Fibroblast of pulmonary artery (primary cell): ENCODE results near the gene ORAI2.
"Not testable (repeated sequence)": the region's sequence is repeated elsewhere in the genome, so short reads cannot be mapped to it uniquely, and the experiment has no call there.

ENCODE experiments used
- DNase-seq: peaks from one replicate; pipeline ENCODE4 v3.0.0-alpha.2; 2010; ENCODE audit warnings: low read depth
- H3K4me3 ChIP-seq: replicated peaks from 2 replicates; pipeline ENCODE4 v1.5.1; 2011; ENCODE audit warnings: low read depth, mild to moderate bottlenecking, control low read depth, low read length, moderate library complexity
- CTCF ChIP-seq: IDR thresholded peaks from 2 replicates; pipeline ENCODE4 v1.5.1; 2011; ENCODE audit warnings: mild to moderate bottlenecking, control low read depth, low read length, inconsistent platforms; ENCODE audit errors: missing control alignments

ORAI2 gene

GRCh38 chr7:102452451-102452850 is 19.1 kb downstream of the ORAI2 start:
- no peak for DNase-seq
- no peak for TF ChIP-seq CTCF
- H3K4me3 ChIP-seq = no peak overlapping the region

DNA sequence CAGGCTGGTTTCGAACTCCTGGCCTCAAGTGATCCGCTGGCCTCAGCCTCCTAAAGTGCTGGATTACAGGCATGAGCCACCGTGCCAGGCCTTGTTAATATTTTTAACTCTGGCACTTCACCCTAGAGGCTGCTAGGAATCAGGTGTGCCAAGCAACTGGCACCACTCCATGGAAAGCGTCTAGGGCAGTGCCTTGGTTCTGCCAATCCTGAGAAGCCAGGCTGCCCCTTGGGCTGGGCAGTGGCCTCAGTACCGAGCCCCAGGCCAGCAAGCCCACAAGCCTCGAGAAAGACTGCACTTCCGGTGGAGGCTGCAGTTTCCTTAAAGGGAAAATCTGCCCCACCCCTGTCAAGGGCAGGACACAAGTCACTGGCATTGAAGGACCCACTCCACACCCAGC is 19.9 kb downstream of the ORAI2 start:
- no peak overlapping the region for H3K4me3 ChIP-seq
- no peak for DNase-seq
- TF ChIP-seq CTCF = no peak

GRCh38 chr7:102454468-102454867 is 21.1 kb downstream of the ORAI2 start:
- no peak overlapping the region for H3K4me3 ChIP-seq
- DNase-seq = no peak
- no peak for TF ChIP-seq CTCF

DNA sequence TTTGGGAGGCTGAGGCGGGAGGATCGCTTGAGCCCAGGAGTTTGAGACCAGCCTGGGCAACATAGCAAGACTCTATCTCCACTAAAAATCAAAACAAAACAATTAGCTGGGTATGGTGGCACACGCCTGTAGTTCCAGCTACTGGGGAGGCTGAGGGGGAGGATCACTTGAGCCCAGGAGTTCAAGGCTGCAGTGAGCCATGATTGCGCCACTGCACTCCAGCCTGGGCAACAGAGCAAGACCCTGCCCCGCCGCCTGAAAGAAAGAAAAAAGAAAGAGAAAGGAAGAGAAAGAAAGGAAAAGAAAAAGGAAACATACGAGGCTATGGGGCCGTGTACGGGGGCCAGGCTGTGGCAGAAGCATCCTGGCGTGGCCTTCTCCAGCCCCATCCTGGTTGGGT is 21.6 kb downstream of the ORAI2 start:
- DNase-seq, H3K4me3 ChIP-seq: not testable (repeated sequence)

GRCh38 chr7:102455596-102455995 is 22.2 kb downstream of the ORAI2 start:
- H3K4me3 ChIP-seq = no peak overlapping the region
- TF ChIP-seq CTCF = no peak
- DNase-seq = no peak

- no peak for DNase-seq
- no peak for TF ChIP-seq CTCF
- H3K4me3 ChIP-seq = no peak overlapping the region
Measured at GRCh38 chr7:102456327-102456726, 23.0 kb downstream of the ORAI2 start.

DNA sequence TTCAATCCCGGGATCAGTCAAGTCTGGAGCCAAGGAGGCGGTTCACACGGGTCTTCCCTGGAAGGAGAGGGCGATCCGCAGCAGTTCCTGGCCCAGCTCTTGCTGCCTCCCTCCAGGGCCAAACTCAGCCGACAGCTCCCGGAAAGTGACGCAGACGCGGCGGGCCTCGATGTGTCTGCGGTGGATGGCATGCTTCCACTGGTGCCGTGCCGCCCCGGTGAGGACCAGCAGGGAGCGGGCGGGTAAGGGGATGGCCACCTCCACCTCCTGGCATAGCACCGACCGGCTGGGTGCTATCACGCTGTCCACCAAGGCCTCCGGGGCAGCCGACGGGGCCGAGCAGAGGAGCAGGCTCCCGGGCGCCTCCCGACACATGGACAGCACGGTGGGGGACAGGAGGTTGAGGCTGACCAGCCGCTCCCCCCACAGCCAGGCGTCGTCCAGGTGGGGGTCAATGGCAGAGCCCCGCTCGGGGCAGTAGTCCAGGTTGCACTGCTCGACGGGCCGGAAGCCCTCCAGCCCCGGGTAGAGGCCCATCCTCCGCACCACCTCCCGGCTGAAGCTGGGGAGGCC is 24.1 kb downstream of the ORAI2 start:
- no peak for DNase-seq
- TF ChIP-seq CTCF = no peak
- no peak overlapping the region for H3K4me3 ChIP-seq
